ENCODE results near the gene PDCD4.

The PDCD4 gene

GRCh38 chr10:110858297-110858934, 13.3 kb upstream of the PDCD4 start:
- in situ Hi-C loops (cut with HindIII; ENCODE audit: low pct_unique_long_range_greater_than_20kb, low sequenced_read_pairs) = no loop called here
- no peak for TF ChIP-seq JUND (IDR thresholded peaks at IDR 0.05; ENCODE audit: low read depth)
- no peak for DNase-seq (ENCODE audit: low read depth in 1 of 2, low spot score in 1 of 2)

- no peak for DNase-seq (ENCODE audit: low read depth in 1 of 2, low spot score in 1 of 2)
- no peak for TF ChIP-seq JUND (IDR thresholded peaks at IDR 0.05; ENCODE audit: low read depth)
Measured at GRCh38 chr10:110859206-110859972, 12.3 kb upstream of the PDCD4 start.

GRCh38 chr10:110859973-110860376, 11.8 kb upstream of the PDCD4 start:
- DNase-seq (ENCODE audit: low read depth in 1 of 2, low spot score in 1 of 2) = no peak

More at GRCh38 chr10:110859206-110859972, 12.3 kb upstream of the PDCD4 start:
- in situ Hi-C loops (cut with HindIII; ENCODE audit: low pct_unique_long_range_greater_than_20kb, low sequenced_read_pairs) = no loop called here

GRCh38 chr10:110860576-110861241, 11.0 kb upstream of the PDCD4 start:
- no peak for DNase-seq (ENCODE audit: low read depth in 1 of 2, low spot score in 1 of 2)
- in situ Hi-C loops (cut with HindIII; ENCODE audit: low pct_unique_long_range_greater_than_20kb, low sequenced_read_pairs) = no loop called here
- no peak for TF ChIP-seq JUND (IDR thresholded peaks at IDR 0.05; ENCODE audit: low read depth)

More at GRCh38 chr10:110859973-110860376, 11.8 kb upstream of the PDCD4 start:
- TF ChIP-seq JUND (IDR thresholded peaks at IDR 0.05; ENCODE audit: low read depth) = no peak
- in situ Hi-C loops (cut with HindIII; ENCODE audit: low pct_unique_long_range_greater_than_20kb, low sequenced_read_pairs) = no loop called here

DNA sequence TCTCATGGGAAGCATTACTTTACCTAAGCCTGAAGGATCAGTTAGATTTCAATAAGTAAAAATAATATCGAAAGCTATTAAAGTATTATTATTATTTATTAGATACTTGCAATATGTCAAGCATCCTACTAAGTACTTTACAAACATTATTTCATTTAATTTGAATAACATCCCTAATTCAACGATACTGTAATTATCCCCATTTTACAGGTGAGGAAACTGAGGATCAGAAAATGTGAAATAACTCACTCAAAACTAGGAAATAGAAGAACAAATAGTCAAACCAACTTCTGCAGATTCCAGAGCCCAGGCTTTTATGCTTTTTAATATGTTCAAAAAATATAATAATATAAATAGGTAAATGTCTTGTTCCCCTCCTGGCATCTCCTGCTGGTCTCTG, 10.3 kb upstream of the PDCD4 start:
- TF ChIP-seq JUND (IDR thresholded peaks at IDR 0.05; ENCODE audit: low read depth) = no peak
- no peak for DNase-seq (ENCODE audit: low read depth in 1 of 2, low spot score in 1 of 2)
- in situ Hi-C loops (cut with HindIII; ENCODE audit: low pct_unique_long_range_greater_than_20kb, low sequenced_read_pairs) = no loop called here

- in situ Hi-C loops (cut with HindIII; ENCODE audit: low pct_unique_long_range_greater_than_20kb, low sequenced_read_pairs) = no loop called here
- no peak for TF ChIP-seq JUND (IDR thresholded peaks at IDR 0.05; ENCODE audit: low read depth)
- DNase-seq (ENCODE audit: low read depth in 1 of 2, low spot score in 1 of 2) = no peak
Measured at GRCh38 chr10:110861930-110862649, 9.6 kb upstream of the PDCD4 start.

- no peak for TF ChIP-seq JUND (IDR thresholded peaks at IDR 0.05; ENCODE audit: low read depth)
- no peak for DNase-seq (ENCODE audit: low read depth in 1 of 2, low spot score in 1 of 2)
- in situ Hi-C loops (cut with HindIII; ENCODE audit: low pct_unique_long_range_greater_than_20kb, low sequenced_read_pairs) = no loop called here
Measured at GRCh38 chr10:110862961-110863360, 8.8 kb upstream of the PDCD4 start.

DNA sequence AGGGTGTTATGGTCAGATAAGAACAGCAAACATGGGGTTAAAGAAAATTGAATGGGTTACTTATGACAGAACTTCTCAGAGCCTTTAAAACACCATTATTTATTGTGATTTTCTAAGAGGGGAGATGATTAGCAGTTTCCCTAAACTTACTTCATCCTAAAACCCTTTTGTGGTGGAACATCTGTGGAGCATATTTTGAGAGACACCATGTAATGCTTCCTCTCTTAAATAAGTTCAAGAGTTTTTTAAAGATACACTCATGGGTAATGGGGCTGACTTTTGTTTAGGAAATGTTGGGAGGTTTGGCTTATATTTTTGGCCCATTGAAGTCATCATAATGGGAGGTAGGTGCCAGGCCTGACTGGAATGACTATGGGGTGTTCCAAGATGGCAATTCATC, 8.4 kb upstream of the PDCD4 start:
- in situ Hi-C loops (cut with HindIII; ENCODE audit: low pct_unique_long_range_greater_than_20kb, low sequenced_read_pairs) = no loop called here
- no peak for TF ChIP-seq JUND (IDR thresholded peaks at IDR 0.05; ENCODE audit: low read depth)

DNA sequence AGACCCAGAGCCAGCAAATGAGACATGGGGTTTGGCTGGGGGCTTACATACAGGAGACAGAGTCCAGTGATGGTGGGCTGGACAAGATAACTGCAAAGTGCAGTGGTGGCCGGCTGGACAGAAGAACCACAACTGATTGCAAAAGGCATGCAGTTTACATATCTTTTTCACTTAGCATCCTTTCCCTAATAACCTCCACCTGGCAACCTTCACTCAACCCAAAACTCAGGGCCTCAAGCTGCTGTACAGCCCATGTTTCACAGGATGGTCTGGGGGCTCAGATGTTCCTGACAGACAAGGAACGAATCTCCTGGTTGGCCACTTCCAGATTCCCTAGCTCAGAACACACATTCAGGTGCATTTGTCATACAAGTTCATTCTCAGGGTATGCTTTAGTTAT, 7.8 kb upstream of the PDCD4 start:
- no peak for TF ChIP-seq JUND (IDR thresholded peaks at IDR 0.05; ENCODE audit: low read depth)
- DNase-seq (ENCODE audit: low read depth in 1 of 2, low spot score in 1 of 2) = no peak
- in situ Hi-C loops (cut with HindIII; ENCODE audit: low pct_unique_long_range_greater_than_20kb, low sequenced_read_pairs) = no loop called here

More for the DNA sequence above, 8.4 kb upstream of the PDCD4 start:
- DNase-seq (ENCODE audit: low read depth in 1 of 2, low spot score in 1 of 2) = no peak

- TF ChIP-seq JUND (IDR thresholded peaks at IDR 0.05; ENCODE audit: low read depth) = no peak
- in situ Hi-C loops (cut with HindIII; ENCODE audit: low pct_unique_long_range_greater_than_20kb, low sequenced_read_pairs) = no loop called here
- peak in 1 of 2 experiments; percentile 64 for DNase-seq (ENCODE audit: low read depth in 1 of 2, low spot score in 1 of 2)
Measured at GRCh38 chr10:110864662-110865140, 7.0 kb upstream of the PDCD4 start.

DNA sequence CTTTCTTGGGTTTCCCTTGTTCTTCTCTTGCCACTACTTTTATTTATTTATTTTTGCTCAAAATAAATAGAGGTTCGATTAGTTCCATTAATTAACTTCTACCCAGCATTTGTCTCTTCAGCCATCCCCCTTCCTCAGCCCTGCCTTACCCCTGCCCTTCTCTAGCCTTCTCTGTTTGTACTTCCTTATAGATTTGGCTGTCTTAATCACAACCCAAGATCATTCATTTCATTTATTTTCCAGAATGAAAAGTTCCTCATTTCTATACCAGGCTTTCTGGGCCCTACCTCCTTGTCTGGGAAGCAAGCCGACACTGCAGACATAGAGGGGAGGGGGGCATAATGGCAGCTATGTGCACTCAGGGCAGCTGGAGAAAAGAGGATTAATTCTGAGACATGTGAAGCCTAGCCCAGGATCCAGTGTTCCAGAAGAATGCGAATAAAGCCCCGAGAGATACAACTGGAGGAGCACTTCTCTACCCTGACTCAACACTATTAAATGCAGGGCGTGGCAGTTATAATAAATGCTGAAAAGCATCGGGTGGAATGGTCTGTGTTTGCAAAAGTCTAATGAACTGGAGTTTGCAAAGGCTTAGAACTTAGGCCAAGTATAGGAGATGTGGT, 6.4 kb upstream of the PDCD4 start:
- DNase-seq (ENCODE audit: low read depth in 1 of 2, low spot score in 1 of 2) = no peak
- no peak for TF ChIP-seq JUND (IDR thresholded peaks at IDR 0.05; ENCODE audit: low read depth)
- in situ Hi-C loops (cut with HindIII; ENCODE audit: low pct_unique_long_range_greater_than_20kb, low sequenced_read_pairs) = no loop called here
